Prostate gland (tissue), 2 donors: ENCODE results near the gene CXCL13. TPM values are rescaled to one million over a fixed set of nuclear protein-coding genes. Genes with fewer than 3 reads are reported as not detected.
"Not testable (repeated sequence)": the region's sequence is repeated elsewhere in the genome, so short reads cannot be mapped to it uniquely, and the experiment has no call there.

Experiments used
- DNase-seq: peaks from one replicate; pipeline ENCODE4 v3.0.0-alpha.2; 2019; ENCODE audit warnings: low spot score
- H3K27ac ChIP-seq, 2 donors: fragments of 200-600 bp; sonication (generic); 2 replicates each; pipeline ENCODE4 v1.5.1; 2017 to 2019
- H3K27me3 ChIP-seq: fragments of 200-600 bp; sonication (generic); replicated peaks from 2 replicates; pipeline ENCODE4 v1.5.1; 2019; ENCODE audit not compliant: insufficient read depth
- H3K36me3 ChIP-seq, 2 donors: fragments of 200-600 bp; sonication (generic); 1 replicate in 1 of 2; 2 replicates in 1 of 2; pipeline versions ENCODE4 v1.5.1 to v1.8.1; 2017 to 2019
- H3K4me1 ChIP-seq: fragments of 200-600 bp; sonication (generic); replicated peaks from 2 replicates; pipeline ENCODE4 v1.5.1; 2019
- H3K4me3 ChIP-seq, 2 donors: fragments of 200-600 bp; sonication (generic); 2 replicates each; pipeline ENCODE4 v1.5.1; 2017 to 2019
- H3K9me3 ChIP-seq: fragments of 200-600 bp; sonication (generic); 2 replicates; pipeline ENCODE4 v1.5.1; 2017
- POLR2A ChIP-seq: fragments of 450-650 bp; IDR thresholded peaks from one replicate; pipeline ENCODE4 v1.6.1; 2016; ENCODE audit warnings: antibody characterized with exemption, mild to moderate bottlenecking
- POLR2AphosphoS5 ChIP-seq: sonication (generic); formaldehyde crosslinking; IDR thresholded peaks from one replicate; pipeline ENCODE4 v1.6.1; 2017; ENCODE audit warnings: antibody characterized with exemption
- WGBS: methylation state at CpG from one replicate; pipeline ENCODE4 v1.1.5; 2018; 5-methylcytosine and 5-hydroxymethylcytosine counted together
- intact Hi-C: fragments of 100-400 bp; cut with DNase I; formaldehyde crosslinking; loops from one replicate; pipeline ENCODE4 v1.14.2; 2022
- total RNA-seq, 2 donors: library from RNA; depleted of rRNA; stranded (reverse); fragments of >200 nt; gene quantifications; one replicate each; pipeline ENCODE4 v1.1.0, GENCODE V29; 2016
- TF ChIP-seq, protein P1 (sequence below), 4 experiments: fragments of 200-600 bp in 2 of 4; fragments of 450-650 bp in 2 of 4; sonication (generic) in 2 of 4; IDR thresholded peaks; 1 replicate in 3 of 4; 2 replicates in 1 of 4; pipeline ENCODE4 v1.5.1; 2016 to 2019; ENCODE audit warnings: antibody characterized with exemption in 4 of 4, mild to moderate bottlenecking in 2 of 4, moderate library complexity in 2 of 4

Gene CXCL13
- total RNA-seq, 2 donors from 2014 or later: 1.4 to 3.1 TPM

DNA sequence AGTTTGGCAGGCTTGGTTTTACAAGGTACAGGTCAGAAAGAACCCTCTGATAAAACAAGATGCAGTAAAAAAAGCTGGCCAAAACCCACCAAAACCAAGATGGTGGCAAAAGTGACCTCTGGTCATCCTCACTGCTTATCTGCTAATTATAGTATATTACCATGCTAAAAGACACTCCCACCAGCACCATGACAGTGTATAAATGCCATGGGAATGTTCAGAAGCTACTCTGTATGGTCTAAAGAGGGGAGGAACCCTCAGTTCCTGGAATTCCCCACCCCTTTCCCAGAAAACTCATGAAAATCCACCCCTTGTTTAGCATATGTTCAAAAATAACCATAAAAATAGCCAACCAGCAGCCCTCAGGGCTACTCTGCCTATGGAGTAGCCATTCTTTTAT, 38.1 kb upstream of the CXCL13 start:
- intact Hi-C loops: no loop called here
- TF ChIP-seq POLR2A (no peak), POLR2AphosphoS5 (no peak)
- TF ChIP-seq, protein P1, sequence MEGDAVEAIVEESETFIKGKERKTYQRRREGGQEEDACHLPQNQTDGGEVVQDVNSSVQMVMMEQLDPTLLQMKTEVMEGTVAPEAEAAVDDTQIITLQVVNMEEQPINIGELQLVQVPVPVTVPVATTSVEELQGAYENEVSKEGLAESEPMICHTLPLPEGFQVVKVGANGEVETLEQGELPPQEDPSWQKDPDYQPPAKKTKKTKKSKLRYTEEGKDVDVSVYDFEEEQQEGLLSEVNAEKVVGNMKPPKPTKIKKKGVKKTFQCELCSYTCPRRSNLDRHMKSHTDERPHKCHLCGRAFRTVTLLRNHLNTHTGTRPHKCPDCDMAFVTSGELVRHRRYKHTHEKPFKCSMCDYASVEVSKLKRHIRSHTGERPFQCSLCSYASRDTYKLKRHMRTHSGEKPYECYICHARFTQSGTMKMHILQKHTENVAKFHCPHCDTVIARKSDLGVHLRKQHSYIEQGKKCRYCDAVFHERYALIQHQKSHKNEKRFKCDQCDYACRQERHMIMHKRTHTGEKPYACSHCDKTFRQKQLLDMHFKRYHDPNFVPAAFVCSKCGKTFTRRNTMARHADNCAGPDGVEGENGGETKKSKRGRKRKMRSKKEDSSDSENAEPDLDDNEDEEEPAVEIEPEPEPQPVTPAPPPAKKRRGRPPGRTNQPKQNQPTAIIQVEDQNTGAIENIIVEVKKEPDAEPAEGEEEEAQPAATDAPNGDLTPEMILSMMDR (IDR thresholded peaks at IDR 0.05): no peak
- no peaks in the 10 kb centered on the region for H3K36me3 ChIP-seq
- no peak overlapping the region for H3K4me3 ChIP-seq
- H3K9me3 ChIP-seq: no peaks in the 10 kb centered on the region
- no peaks in the 10 kb centered on the region for H3K27me3 ChIP-seq
- DNase-seq: no peak
- H3K4me1 ChIP-seq: peaks cover 15% of the 10 kb centered on the region
- no peak overlapping the region for H3K27ac ChIP-seq

DNA sequence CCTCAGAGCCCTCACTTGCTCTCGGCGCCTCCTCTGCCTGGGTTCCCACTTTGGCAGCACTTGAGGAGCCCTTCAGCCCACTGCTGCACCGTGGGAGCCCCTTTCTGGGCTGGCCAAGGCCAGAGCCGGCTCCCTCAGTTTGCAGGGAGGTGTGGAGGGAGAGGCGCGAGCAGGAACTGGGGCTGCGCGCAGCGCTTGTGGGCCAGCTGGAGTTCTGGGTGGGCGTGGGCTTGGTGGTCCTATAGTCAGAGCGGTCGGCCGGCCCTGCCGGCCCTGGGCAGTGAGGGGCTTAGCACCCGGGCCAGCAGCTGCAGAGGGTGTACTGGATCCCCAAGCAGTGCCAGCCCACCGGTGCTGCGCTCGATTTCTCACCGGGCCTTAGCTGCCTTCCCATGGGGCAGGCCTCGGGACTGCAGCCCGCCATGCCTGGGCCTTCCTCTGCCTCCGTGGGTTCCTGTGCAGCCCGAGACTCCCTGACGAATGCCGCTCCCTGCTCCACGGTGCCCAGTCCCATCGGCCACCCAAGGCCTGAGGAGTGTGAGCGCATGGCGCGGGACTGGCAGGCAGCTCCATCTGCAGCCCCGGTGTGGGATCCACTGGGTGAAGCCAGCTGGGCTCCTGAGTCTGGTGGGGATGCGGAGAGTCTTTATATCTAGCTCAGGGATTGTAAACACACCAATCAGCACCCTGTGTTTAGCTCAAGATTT, 35.0 kb upstream of the CXCL13 start:
- DNase-seq, H3K27ac ChIP-seq, intact Hi-C loops, H3K9me3 ChIP-seq, H3K4me1 ChIP-seq, H3K36me3 ChIP-seq, H3K4me3 ChIP-seq, H3K27me3 ChIP-seq: not testable (repeated sequence)
- 93% methylated on average over 21 of the region's 32 CpGs for WGBS

DNA sequence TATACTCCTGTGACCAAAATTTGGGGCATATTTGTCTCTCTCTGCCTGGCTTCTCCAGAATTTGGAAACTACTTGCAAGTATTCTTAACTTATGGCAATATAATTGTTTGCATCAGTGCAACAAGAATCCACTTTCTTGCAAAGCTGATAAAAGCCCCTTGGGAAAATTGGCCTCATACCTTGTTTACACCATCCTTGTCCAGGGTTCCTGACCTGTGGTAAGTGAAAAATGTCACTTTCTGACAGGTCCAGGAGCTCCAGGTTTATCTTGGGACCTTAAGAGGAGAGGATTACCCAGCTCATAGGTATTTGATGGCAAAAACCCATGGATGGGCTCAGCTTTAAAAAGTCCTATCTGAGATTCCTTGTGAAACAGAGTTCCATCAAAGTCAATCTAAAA, 29.3 kb upstream of the CXCL13 start:
- H3K36me3 ChIP-seq: no peaks in the 10 kb centered on the region
- no peak overlapping the region for H3K4me3 ChIP-seq
- TF ChIP-seq, protein P1 (IDR thresholded peaks at IDR 0.05): no peak
- TF ChIP-seq POLR2AphosphoS5: no peak
- intact Hi-C loops: no loop called here
- no peak for DNase-seq
- no peaks in the 10 kb centered on the region for H3K9me3 ChIP-seq
- no peaks in the 10 kb centered on the region for H3K27me3 ChIP-seq
- H3K27ac ChIP-seq: no peak overlapping the region
- no peaks in the 10 kb centered on the region for H3K4me1 ChIP-seq

DNA sequence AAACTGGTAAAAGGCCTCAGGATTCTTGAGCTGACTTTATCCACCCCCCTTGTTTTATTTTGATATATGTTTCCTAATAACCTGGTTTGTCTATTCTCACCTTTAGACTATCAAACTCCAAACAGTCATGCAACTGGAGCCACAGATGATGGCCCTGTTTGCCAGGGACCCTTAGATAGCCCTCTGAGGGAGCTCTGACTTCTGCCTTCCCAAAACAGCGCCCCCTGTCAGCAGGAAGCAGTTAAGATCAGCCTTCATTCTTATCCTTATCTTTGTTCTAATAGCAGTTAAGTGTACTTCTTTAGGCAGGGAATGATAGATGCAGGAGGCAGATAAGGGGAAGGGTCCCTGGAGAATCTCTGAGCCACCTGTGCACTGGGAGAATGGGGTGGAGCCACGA, 27.5 kb upstream of the CXCL13 start:
- H3K27ac ChIP-seq: no peak overlapping the region
- H3K4me1 ChIP-seq: no peaks in the 10 kb centered on the region
- intact Hi-C loops: no loop called here
- DNase-seq: no peak
- no peak for TF ChIP-seq POLR2AphosphoS5
- no peak for TF ChIP-seq POLR2A
- TF ChIP-seq, protein P1 (IDR thresholded peaks at IDR 0.05): no peak
- H3K9me3 ChIP-seq: no peaks in the 10 kb centered on the region
- no peaks in the 10 kb centered on the region for H3K27me3 ChIP-seq
- no peaks in the 10 kb centered on the region for H3K36me3 ChIP-seq
- 34% methylated on average over 2 of the region's 2 CpGs for WGBS
- H3K4me3 ChIP-seq: no peak overlapping the region

DNA sequence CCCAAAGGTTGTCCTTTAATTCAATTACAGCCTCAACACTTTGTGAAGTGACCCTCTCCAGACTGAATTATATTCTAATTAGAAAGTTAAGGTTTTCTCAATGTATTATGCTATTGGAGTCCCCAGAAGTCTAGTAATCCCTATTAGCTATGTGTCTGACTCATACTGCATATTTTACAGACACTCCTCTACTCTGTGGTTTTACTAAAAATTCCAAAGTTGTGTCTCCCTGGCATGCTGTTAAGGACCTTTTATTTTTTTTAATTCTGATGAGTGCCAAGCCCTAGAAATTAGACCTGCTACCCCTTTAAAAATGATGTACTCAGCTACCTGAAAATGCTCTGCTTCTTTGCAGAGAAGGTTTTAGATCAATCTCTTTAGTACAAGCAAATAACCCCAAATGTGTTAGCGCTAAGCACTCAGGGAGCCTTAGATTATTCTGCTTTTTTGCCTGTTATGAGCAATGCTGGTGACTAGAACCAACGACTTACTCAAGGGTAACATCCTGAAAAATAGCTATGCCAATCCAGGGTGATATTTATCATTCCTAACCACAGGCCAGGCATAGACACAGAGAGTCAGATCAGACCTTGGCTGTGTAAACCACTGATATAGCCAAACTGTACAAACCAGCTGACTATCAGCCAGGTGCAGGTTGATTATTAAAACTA, 26.1 kb upstream of the CXCL13 start:
- H3K9me3 ChIP-seq: no peaks in the 10 kb centered on the region
- H3K4me3 ChIP-seq: no peak overlapping the region
- no peak for TF ChIP-seq POLR2A
- TF ChIP-seq POLR2AphosphoS5: peak; percentile 6
- no peaks in the 10 kb centered on the region for H3K4me1 ChIP-seq
- no peak for DNase-seq
- 62% methylated on average over 2 of the region's 2 CpGs for WGBS
- no peak overlapping the region for H3K27ac ChIP-seq
- H3K27me3 ChIP-seq: no peaks in the 10 kb centered on the region
- H3K36me3 ChIP-seq: no peaks in the 10 kb centered on the region
- intact Hi-C loops: no loop called here

DNA sequence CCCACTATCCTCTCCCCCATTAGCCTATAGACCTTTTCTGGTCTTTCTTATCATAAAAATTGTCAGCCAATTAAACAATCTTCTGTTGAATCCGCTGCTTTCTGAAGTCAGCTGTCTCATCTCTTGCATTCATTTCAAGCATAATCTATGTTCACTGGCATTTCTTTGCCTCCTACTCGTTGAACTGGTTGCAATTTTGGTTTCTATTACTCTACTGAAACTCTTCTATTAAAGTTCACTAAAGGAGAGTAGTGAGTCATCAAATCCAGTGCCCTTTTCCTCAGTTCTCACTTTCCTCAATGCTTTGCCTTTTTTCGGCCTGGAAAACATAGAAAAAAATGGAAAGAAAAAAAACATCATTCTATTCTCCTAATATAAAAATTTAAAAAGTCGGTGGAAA, 23.9 kb upstream of the CXCL13 start:
- no peak for DNase-seq
- no peaks in the 10 kb centered on the region for H3K9me3 ChIP-seq
- no peak for TF ChIP-seq POLR2AphosphoS5
- TF ChIP-seq, protein P1 (IDR thresholded peaks at IDR 0.05): no peak
- no peak for TF ChIP-seq POLR2A
- H3K36me3 ChIP-seq: no peaks in the 10 kb centered on the region
- WGBS: 66% methylated on average over 4 of the region's 4 CpGs
- H3K4me1 ChIP-seq: no peaks in the 10 kb centered on the region
- intact Hi-C loops: no loop called here
- no peaks in the 10 kb centered on the region for H3K27me3 ChIP-seq
- no peak overlapping the region for H3K4me3 ChIP-seq
- H3K27ac ChIP-seq: no peak overlapping the region
